Prostate gland (tissue), 2 donors: ENCODE data around the gene DENND1B.

Source experiments
- POLR2A ChIP-seq: fragments of 450-650 bp; IDR thresholded peaks from one replicate; pipeline ENCODE4 v1.6.1; 2016; ENCODE audit warnings: antibody characterized with exemption, mild to moderate bottlenecking
- TF ChIP-seq, protein P1 (sequence below), 4 experiments: fragments of 200-600 bp in 2 of 4; fragments of 450-650 bp in 2 of 4; sonication (generic) in 2 of 4; IDR thresholded peaks; 1 replicate in 3 of 4; 2 replicates in 1 of 4; pipeline ENCODE4 v1.5.1; 2016 to 2019; ENCODE audit warnings: antibody characterized with exemption in 4 of 4, mild to moderate bottlenecking in 2 of 4, moderate library complexity in 2 of 4

DNA sequence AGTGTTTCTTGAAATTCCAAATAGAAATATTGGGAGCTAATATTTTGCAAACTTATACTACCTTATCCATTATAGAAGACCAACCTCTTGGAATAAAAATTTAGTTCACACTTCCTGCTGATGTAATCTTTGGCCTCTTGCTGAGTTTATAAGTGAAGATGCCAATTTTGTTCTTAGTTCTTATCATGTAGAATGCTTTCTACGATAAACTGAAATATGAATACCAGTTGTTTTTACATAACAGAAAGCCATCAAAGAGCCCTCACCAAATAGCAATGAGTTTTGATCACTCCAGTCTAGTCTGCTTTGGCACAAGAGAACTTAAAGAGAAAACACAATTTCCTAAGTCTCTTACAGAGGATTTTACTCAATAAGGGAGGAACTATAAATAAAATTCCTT lies 89.5 kb downstream of the DENND1B start:
- TF ChIP-seq, protein P1, sequence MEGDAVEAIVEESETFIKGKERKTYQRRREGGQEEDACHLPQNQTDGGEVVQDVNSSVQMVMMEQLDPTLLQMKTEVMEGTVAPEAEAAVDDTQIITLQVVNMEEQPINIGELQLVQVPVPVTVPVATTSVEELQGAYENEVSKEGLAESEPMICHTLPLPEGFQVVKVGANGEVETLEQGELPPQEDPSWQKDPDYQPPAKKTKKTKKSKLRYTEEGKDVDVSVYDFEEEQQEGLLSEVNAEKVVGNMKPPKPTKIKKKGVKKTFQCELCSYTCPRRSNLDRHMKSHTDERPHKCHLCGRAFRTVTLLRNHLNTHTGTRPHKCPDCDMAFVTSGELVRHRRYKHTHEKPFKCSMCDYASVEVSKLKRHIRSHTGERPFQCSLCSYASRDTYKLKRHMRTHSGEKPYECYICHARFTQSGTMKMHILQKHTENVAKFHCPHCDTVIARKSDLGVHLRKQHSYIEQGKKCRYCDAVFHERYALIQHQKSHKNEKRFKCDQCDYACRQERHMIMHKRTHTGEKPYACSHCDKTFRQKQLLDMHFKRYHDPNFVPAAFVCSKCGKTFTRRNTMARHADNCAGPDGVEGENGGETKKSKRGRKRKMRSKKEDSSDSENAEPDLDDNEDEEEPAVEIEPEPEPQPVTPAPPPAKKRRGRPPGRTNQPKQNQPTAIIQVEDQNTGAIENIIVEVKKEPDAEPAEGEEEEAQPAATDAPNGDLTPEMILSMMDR (IDR thresholded peaks at IDR 0.05), result no peak
- no peak for TF ChIP-seq POLR2A
